SK-N-SH (cell line): ENCODE results near the gene GLE1. TPM values are rescaled to one million over a fixed set of nuclear protein-coding genes. Genes with fewer than 3 reads are reported as not detected.

ENCODE experiments used
- CTCF ChIA-PET: fragments of 300-600, 350-600 bp; formaldehyde crosslinking; extraction: SDS; loops from one replicate; lab custom pipeline; 2021; lab: Yijun Ruan, JAX
- POLR2A ChIA-PET: fragments of 350-600 bp; sonication (Branson Sonifier 250); formaldehyde crosslinking; extraction: SDS; loops from one replicate; lab custom pipeline; 2020; ENCODE audit warnings: antibody characterized with exemption, inconsistent platforms; lab: Yijun Ruan, JAX
- DNase-seq: peaks from one replicate; pipeline ENCODE4 v3.0.0; 2012
- H2AFZ ChIP-seq: fragments of 200-600 bp; sonication (generic); 2 replicates; pipeline ENCODE4 v1.8.1; 2016; ENCODE audit warnings: antibody characterized with exemption, mild to moderate bottlenecking, low read depth
- H3F3A ChIP-seq: fragments of 200-600 bp; sonication (generic); replicated peaks from 2 replicates; pipeline ENCODE3; 2016; ENCODE audit warnings: antibody characterized with exemption, mild to moderate bottlenecking; ENCODE audit not compliant: insufficient read depth
- H3K27ac ChIP-seq, 2 experiments: fragments of 200-500 bp in 1 of 2; fragments of 200-600 bp in 1 of 2; sonication (Bioruptor generic) in 1 of 2; sonication (generic), shearing (Covaris generic) in 1 of 2; 2 replicates each; pipeline versions ENCODE4 v1.5.1 to v1.6.1; 2014 to 2016; ENCODE audit warnings: low read depth in 2 of 2, inconsistent platforms in 1 of 2, low read length in 1 of 2, mild to moderate bottlenecking in 1 of 2, mixed read lengths in 1 of 2
- H3K27me3 ChIP-seq: fragments of 200-600 bp; sonication (generic), shearing (Covaris generic); 2 replicates; pipeline ENCODE4 v1.6.1; 2016; ENCODE audit warnings: mixed run types; ENCODE audit not compliant: insufficient read depth
- H3K36me3 ChIP-seq, 2 experiments: fragments of 200-500 bp in 1 of 2; fragments of 200-600 bp in 1 of 2; sonication (Bioruptor generic) in 1 of 2; sonication (generic) in 1 of 2; replicated peaks in 1 of 2; 2 replicates each; pipeline versions ENCODE3 to v1.5.1; 2014 to 2016; ENCODE audit warnings: low read length in 1 of 2, mild to moderate bottlenecking in 1 of 2; ENCODE audit not compliant: insufficient read depth in 2 of 2, control insufficient read depth in 1 of 2
- H3K4me1 ChIP-seq, 2 experiments: fragments of 200-500 bp in 1 of 2; fragments of 200-600 bp in 1 of 2; sonication (Bioruptor generic) in 1 of 2; sonication (generic), shearing (Covaris generic) in 1 of 2; 2 replicates each; pipeline versions ENCODE4 v1.5.1 to v1.6.1; 2014 to 2016; ENCODE audit warnings: low read depth in 1 of 2, low read length in 1 of 2, mixed run types in 1 of 2; ENCODE audit not compliant: insufficient read depth in 2 of 2, control insufficient read depth in 1 of 2
- H3K4me2 ChIP-seq: fragments of 200-600 bp; sonication (generic), shearing (Covaris generic); 2 replicates; pipeline ENCODE4 v1.6.1; 2017; ENCODE audit warnings: mixed run types
- H3K4me3 ChIP-seq, 2 experiments: fragments of 200-500 bp in 1 of 2; fragments of 200-600 bp in 1 of 2; sonication (Bioruptor generic) in 1 of 2; sonication (generic), shearing (Covaris generic) in 1 of 2; 2 replicates each; pipeline versions ENCODE4 v1.5.1 to v1.8.1; 2014 to 2016; ENCODE audit warnings: low read depth in 2 of 2, inconsistent platforms in 1 of 2, low read length in 1 of 2, mild to moderate bottlenecking in 1 of 2, mixed read lengths in 1 of 2, moderate library complexity in 1 of 2
- H3K79me2 ChIP-seq: fragments of 200-600 bp; sonication (generic); 2 replicates; pipeline ENCODE4 v1.8.1; 2017; ENCODE audit warnings: mild to moderate bottlenecking; ENCODE audit not compliant: insufficient read depth
- H3K9ac ChIP-seq: fragments of 200-600 bp; sonication (generic); 2 replicates; pipeline ENCODE4 v1.6.1; 2017; ENCODE audit warnings: mixed run types
- H3K9me2 ChIP-seq: fragments of 200-600 bp; sonication (generic); 2 replicates; pipeline ENCODE4 v1.6.1; 2017; ENCODE audit warnings: mixed run types
- H3K9me3 ChIP-seq: fragments of 200-600 bp; sonication (generic); 2 replicates; pipeline ENCODE4 v1.6.1; 2017; ENCODE audit warnings: mixed run types, mild to moderate bottlenecking, moderate library complexity
- H4K20me1 ChIP-seq: fragments of 200-600 bp; sonication (generic); 2 replicates; pipeline ENCODE4 v1.6.1; 2017; ENCODE audit warnings: mild to moderate bottlenecking, mixed run types; ENCODE audit not compliant: insufficient read depth
- CHD2 ChIP-seq: fragments of 150-350 bp; IDR thresholded peaks from 2 replicates; pipeline ENCODE4 v1.6.1; 2018; ENCODE audit warnings: low read length; ENCODE audit not compliant: partially characterized antibody
- CTCF ChIP-seq: fragments of 200-600 bp; sonication (generic); IDR thresholded peaks from 2 replicates; pipeline ENCODE4 v1.6.1; 2017; ENCODE audit warnings: antibody characterized with exemption, mild to moderate bottlenecking, moderate library complexity
- EP300 ChIP-seq, 2 experiments: IDR thresholded peaks; 2 replicates each; pipeline versions ENCODE4 v1.4.0 to v1.6.1; 2012; ENCODE audit warnings: borderline replicate concordance in 1 of 2, low read depth in 1 of 2, low read length in 1 of 2
- FOXM1 ChIP-seq: IDR thresholded peaks from 2 replicates; pipeline ENCODE4 v1.4.0; 2012; ENCODE audit warnings: low read depth, mild to moderate bottlenecking
- GATA2 ChIP-seq: sonication (generic); formaldehyde crosslinking; IDR thresholded peaks from 2 replicates; pipeline ENCODE4 v1.5.0; 2020; ENCODE audit warnings: mild to moderate bottlenecking, missing genetic modification reagents
- JUND ChIP-seq: IDR thresholded peaks from 2 replicates; pipeline ENCODE4 v1.4.0; 2012
- MAX ChIP-seq: IDR thresholded peaks from 2 replicates; pipeline ENCODE4 v1.4.0; 2012; ENCODE audit warnings: low read depth
- MEF2A ChIP-seq: IDR thresholded peaks from 2 replicates; pipeline ENCODE4 v1.4.0; 2012; ENCODE audit warnings: low read depth, borderline replicate concordance
- MXI1 ChIP-seq: IDR thresholded peaks from 2 replicates; pipeline ENCODE4 v1.6.1; 2012; ENCODE audit warnings: mild to moderate bottlenecking, low read depth, low read length, improper control_type of control experiment
- REST ChIP-seq: IDR thresholded peaks from 2 replicates; pipeline ENCODE4 v1.6.1; 2012; ENCODE audit warnings: mild to moderate bottlenecking, low read depth, low read length, moderate library complexity
- RFX5 ChIP-seq: IDR thresholded peaks from 2 replicates; pipeline ENCODE4 v1.6.1; 2012; ENCODE audit warnings: mild to moderate bottlenecking, improper control_type of control experiment, low read length
- RXRA ChIP-seq: IDR thresholded peaks from 2 replicates; pipeline ENCODE4 v1.4.0; 2012; ENCODE audit warnings: low read depth, mild to moderate bottlenecking, borderline replicate concordance
- SIN3A ChIP-seq: IDR thresholded peaks from 2 replicates; pipeline ENCODE4 v1.6.1; 2012; ENCODE audit warnings: low read depth, mild to moderate bottlenecking, low read length, moderate library complexity, borderline replicate concordance
- SMC3 ChIP-seq: IDR thresholded peaks from 2 replicates; pipeline ENCODE4 v1.6.1; 2012; ENCODE audit warnings: low read depth, low read length, improper control_type of control experiment
- TAF1 ChIP-seq: IDR thresholded peaks from 2 replicates; pipeline ENCODE4 v1.6.1; 2012; ENCODE audit warnings: low read depth, mild to moderate bottlenecking, low read length, moderate library complexity, borderline replicate concordance
- TCF12 ChIP-seq: IDR thresholded peaks from 2 replicates; pipeline ENCODE4 v1.4.0; 2012
- TEAD4 ChIP-seq: IDR thresholded peaks from 2 replicates; pipeline ENCODE4 v1.4.0; 2012; ENCODE audit warnings: mild to moderate bottlenecking, borderline replicate concordance; ENCODE audit not compliant: insufficient read depth
- USF2 ChIP-seq: fragments of 150-350 bp; IDR thresholded peaks from 2 replicates; pipeline ENCODE4 v1.6.1; 2017; ENCODE audit warnings: antibody characterized with exemption, low read length, low read depth, borderline replicate concordance
- WGBS: methylation state at CpG from one replicate; pipeline ENCODE4 v1.1.6; 2017; ENCODE audit warnings: low lambda C conversion rate; 5-methylcytosine and 5-hydroxymethylcytosine counted together
- polyA plus RNA-seq, 3 experiments: library from polyadenylated mRNA; depleted of rRNA; stranded (reverse); fragments of >200 nt; gene quantifications; 2 replicates each; pipeline ENCODE4 v1.2.3, GENCODE V29; 2012
- TF ChIP-seq, protein P1 (sequence below): IDR thresholded peaks from 2 replicates; pipeline ENCODE4; 2012
- TF ChIP-seq, protein P2 (sequence below): IDR thresholded peaks from 2 replicates; pipeline ENCODE4 v1.4.0; 2012; ENCODE audit warnings: low read depth, borderline replicate concordance

The GLE1 gene
- polyA plus RNA-seq, 1 of the 3 experiments (the other 2 are of a cell fraction) = 13.8 TPM

- Histone ChIP-seq H4K20me1 (no peaks in the 10 kb centered on the region), H3K4me1 (peaks cover 0 to 13% of the 10 kb centered on the region in 2 experiments; a peak in 2 of 4 replicates), H3K4me3 (peak overlapping the region; percentile 85 to 95), H3K9ac (no peak overlapping the region; the same call in 1 of the 2 replicates), H3K36me3 (peaks cover 14 to 19% of the 10 kb centered on the region in 2 experiments), H3K79me2 (peaks cover 40% of the 10 kb centered on the region), H2AFZ (peak overlapping the region; percentile 90), H3K27me3 (no peaks in the 10 kb centered on the region), H3K9me3 (no peaks in the 10 kb centered on the region), H3K4me2 (peak overlapping the region; percentile 89), H3F3A (peaks cover 17% of the 10 kb centered on the region), H3K9me2 (no peaks in the 10 kb centered on the region), H3K27ac (peak overlapping the region in 1 of 2 experiments; percentile 72; a peak in 2 of 4 replicates)
- DNase-seq = peak; percentile 49
- ChIA-PET CTCF (no interaction called here), POLR2A (interaction anchor here (0.8 to 1.4 kb wide), 2 partner anchors 9 to 12 kb away, joined by 3 to 4 read pairs; no protein-coding TSS in a partner anchor)
- WGBS = 44% methylated on average over 11 of the region's 11 CpGs
- TF ChIP-seq FOXM1 = no peak
- TF ChIP-seq, protein P1, sequence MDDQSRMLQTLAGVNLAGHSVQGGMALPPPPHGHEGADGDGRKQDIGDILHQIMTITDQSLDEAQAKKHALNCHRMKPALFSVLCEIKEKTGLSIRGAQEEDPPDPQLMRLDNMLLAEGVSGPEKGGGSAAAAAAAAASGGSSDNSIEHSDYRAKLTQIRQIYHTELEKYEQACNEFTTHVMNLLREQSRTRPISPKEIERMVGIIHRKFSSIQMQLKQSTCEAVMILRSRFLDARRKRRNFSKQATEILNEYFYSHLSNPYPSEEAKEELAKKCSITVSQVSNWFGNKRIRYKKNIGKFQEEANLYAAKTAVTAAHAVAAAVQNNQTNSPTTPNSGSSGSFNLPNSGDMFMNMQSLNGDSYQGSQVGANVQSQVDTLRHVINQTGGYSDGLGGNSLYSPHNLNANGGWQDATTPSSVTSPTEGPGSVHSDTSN = no peak
- TF ChIP-seq CHD2 = no peak
- TF ChIP-seq MAX = no peak
- no peak for TF ChIP-seq REST
- no peak for TF ChIP-seq RXRA
- no peak for TF ChIP-seq USF2
- TF ChIP-seq CTCF = no peak
- TF ChIP-seq EP300 (IDR thresholded peaks at IDR 0.05; ENCODE audit: borderline replicate concordance in 1 of 2, low read depth in 1 of 2, low read length in 1 of 2) = no peak
- TF ChIP-seq TAF1 = no peak
- no peak for TF ChIP-seq MXI1
- TF ChIP-seq GATA2 (CRISPR knock-in tag) = no peak
- TF ChIP-seq TEAD4 = no peak
- TF ChIP-seq, protein P2, sequence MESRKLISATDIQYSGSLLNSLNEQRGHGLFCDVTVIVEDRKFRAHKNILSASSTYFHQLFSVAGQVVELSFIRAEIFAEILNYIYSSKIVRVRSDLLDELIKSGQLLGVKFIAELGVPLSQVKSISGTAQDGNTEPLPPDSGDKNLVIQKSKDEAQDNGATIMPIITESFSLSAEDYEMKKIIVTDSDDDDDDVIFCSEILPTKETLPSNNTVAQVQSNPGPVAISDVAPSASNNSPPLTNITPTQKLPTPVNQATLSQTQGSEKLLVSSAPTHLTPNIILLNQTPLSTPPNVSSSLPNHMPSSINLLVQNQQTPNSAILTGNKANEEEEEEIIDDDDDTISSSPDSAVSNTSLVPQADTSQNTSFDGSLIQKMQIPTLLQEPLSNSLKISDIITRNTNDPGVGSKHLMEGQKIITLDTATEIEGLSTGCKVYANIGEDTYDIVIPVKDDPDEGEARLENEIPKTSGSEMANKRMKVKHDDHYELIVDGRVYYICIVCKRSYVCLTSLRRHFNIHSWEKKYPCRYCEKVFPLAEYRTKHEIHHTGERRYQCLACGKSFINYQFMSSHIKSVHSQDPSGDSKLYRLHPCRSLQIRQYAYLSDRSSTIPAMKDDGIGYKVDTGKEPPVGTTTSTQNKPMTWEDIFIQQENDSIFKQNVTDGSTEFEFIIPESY = no peak
- no peak for TF ChIP-seq MEF2A
- no peak for TF ChIP-seq SIN3A
- no peak for TF ChIP-seq RFX5
- no peak for TF ChIP-seq JUND
- no peak for TF ChIP-seq SMC3
- TF ChIP-seq TCF12 = no peak
These were observed 649 bp upstream of the GLE1 start for GRCh38 chr9:128503870-128504269.
